DOHH2 (cell line): ENCODE data around the gene NALF2.

Source experiments
- H3F3A ChIP-seq: fragments of 200-600 bp; sonication (generic), shearing (Covaris generic); 2 replicates; pipeline ENCODE4 v1.6.0; 2016; ENCODE audit warnings: antibody characterized with exemption, mild to moderate bottlenecking; ENCODE audit not compliant: control insufficient read depth, insufficient read depth
- H3K27ac ChIP-seq: fragments of 200-600 bp; sonication (generic); 2 replicates; pipeline ENCODE4 v1.5.1; 2014; ENCODE audit warnings: low read depth, mild to moderate bottlenecking, low read length, moderate library complexity
- H3K27me3 ChIP-seq: fragments of 200-600 bp; sonication (generic); 2 replicates; pipeline ENCODE4 v1.6.1; 2014; ENCODE audit warnings: mild to moderate bottlenecking, low read length, mixed read lengths; ENCODE audit not compliant: control insufficient read depth
- H3K36me3 ChIP-seq: fragments of 200-600 bp; sonication (generic); 2 replicates; pipeline ENCODE4 v1.6.1; 2014; ENCODE audit warnings: mild to moderate bottlenecking, low read length, moderate library complexity, mixed read lengths; ENCODE audit not compliant: control insufficient read depth
- H3K4me1 ChIP-seq: fragments of 200-600 bp; sonication (generic); 2 replicates; pipeline ENCODE4 v1.6.1; 2014; ENCODE audit warnings: mild to moderate bottlenecking, low read length, mixed read lengths; ENCODE audit not compliant: control insufficient read depth
- H3K4me2 ChIP-seq: fragments of 200-600 bp; sonication (generic); 2 replicates; pipeline ENCODE4 v1.6.0; 2014; ENCODE audit warnings: mild to moderate bottlenecking, low read length, moderate library complexity
- H3K4me3 ChIP-seq: fragments of 200-600 bp; sonication (generic); 2 replicates; pipeline ENCODE4 v1.5.1; 2014; ENCODE audit warnings: mild to moderate bottlenecking, low read length, mixed read lengths
- H3K79me2 ChIP-seq: fragments of 200-600 bp; sonication (generic); 2 replicates; pipeline ENCODE4 v1.6.1; 2014; ENCODE audit warnings: mild to moderate bottlenecking, low read length, mixed read lengths; ENCODE audit not compliant: control insufficient read depth
- H3K9me2 ChIP-seq: fragments of 200-600 bp; sonication (generic); replicated peaks from 2 replicates; pipeline ENCODE4 v1.6.1; 2014; ENCODE audit warnings: mild to moderate bottlenecking, low read length, mixed read lengths; ENCODE audit not compliant: control insufficient read depth
- H3K9me3 ChIP-seq: fragments of 200-600 bp; sonication (generic); 2 replicates; pipeline ENCODE4 v1.6.1; 2014; ENCODE audit warnings: antibody characterized with exemption, low read length, mixed read lengths; ENCODE audit not compliant: control insufficient read depth, insufficient read depth
- H4K20me1 ChIP-seq: fragments of 200-600 bp; sonication (generic); 2 replicates; pipeline ENCODE4 v1.6.0; 2014; ENCODE audit warnings: low read depth, mild to moderate bottlenecking, antibody characterized with exemption, low read length, moderate library complexity; ENCODE audit not compliant: control insufficient read depth, insufficient read depth
- EZH2phosphoT487 ChIP-seq: fragments of 200-600 bp; sonication (generic); IDR thresholded peaks from 2 replicates; pipeline ENCODE4 v1.6.1; 2017; ENCODE audit warnings: borderline replicate concordance, mild to moderate bottlenecking, antibody characterized with exemption, low read length, moderate library complexity, mixed read lengths
- TF ChIP-seq, protein P1 (sequence below): fragments of 200-600 bp; sonication (generic); IDR thresholded peaks from one replicate; pipeline ENCODE4 v1.5.1; 2014; ENCODE audit warnings: antibody characterized with exemption, mild to moderate bottlenecking, low read depth, low read length; ENCODE audit not compliant: poor library complexity, severe bottlenecking

Gene NALF2

DNA sequence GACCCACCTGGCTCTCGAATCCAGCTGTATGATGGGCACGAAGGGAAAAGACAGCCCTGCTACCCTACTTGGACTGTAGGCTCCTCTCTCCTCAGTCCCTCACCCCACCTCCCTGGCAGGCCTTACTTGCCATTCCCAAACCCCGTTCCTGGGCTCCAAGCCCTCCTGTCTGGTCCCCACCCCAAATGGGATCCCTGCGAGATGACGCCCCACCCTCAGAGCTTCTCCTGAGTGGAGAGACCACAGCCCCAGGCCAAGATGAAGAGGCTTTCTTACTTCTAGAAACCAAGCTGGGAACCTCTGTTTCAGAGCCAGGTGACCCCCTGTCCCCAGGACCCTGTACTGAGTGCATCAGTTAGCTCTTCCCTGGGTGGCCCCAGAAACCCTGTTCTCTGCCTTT is 4.5 kb downstream of the NALF2 start:
- no peaks in the 10 kb centered on the region for H3K9me3 ChIP-seq
- H3F3A ChIP-seq, result no peaks in the 10 kb centered on the region
- H3K4me2 ChIP-seq, result no peak overlapping the region
- H4K20me1 ChIP-seq, result no peaks in the 10 kb centered on the region
- no peaks in the 10 kb centered on the region for H3K79me2 ChIP-seq
- H3K9me2 ChIP-seq, result no peaks in the 10 kb centered on the region
- TF ChIP-seq EZH2phosphoT487, result no peak
- TF ChIP-seq, protein P1, sequence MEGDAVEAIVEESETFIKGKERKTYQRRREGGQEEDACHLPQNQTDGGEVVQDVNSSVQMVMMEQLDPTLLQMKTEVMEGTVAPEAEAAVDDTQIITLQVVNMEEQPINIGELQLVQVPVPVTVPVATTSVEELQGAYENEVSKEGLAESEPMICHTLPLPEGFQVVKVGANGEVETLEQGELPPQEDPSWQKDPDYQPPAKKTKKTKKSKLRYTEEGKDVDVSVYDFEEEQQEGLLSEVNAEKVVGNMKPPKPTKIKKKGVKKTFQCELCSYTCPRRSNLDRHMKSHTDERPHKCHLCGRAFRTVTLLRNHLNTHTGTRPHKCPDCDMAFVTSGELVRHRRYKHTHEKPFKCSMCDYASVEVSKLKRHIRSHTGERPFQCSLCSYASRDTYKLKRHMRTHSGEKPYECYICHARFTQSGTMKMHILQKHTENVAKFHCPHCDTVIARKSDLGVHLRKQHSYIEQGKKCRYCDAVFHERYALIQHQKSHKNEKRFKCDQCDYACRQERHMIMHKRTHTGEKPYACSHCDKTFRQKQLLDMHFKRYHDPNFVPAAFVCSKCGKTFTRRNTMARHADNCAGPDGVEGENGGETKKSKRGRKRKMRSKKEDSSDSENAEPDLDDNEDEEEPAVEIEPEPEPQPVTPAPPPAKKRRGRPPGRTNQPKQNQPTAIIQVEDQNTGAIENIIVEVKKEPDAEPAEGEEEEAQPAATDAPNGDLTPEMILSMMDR, result no peak
- no peaks in the 10 kb centered on the region for H3K27me3 ChIP-seq
- no peaks in the 10 kb centered on the region for H3K36me3 ChIP-seq
- H3K4me1 ChIP-seq, result no peaks in the 10 kb centered on the region
- no peak overlapping the region for H3K4me3 ChIP-seq
- no peak overlapping the region for H3K27ac ChIP-seq

DNA sequence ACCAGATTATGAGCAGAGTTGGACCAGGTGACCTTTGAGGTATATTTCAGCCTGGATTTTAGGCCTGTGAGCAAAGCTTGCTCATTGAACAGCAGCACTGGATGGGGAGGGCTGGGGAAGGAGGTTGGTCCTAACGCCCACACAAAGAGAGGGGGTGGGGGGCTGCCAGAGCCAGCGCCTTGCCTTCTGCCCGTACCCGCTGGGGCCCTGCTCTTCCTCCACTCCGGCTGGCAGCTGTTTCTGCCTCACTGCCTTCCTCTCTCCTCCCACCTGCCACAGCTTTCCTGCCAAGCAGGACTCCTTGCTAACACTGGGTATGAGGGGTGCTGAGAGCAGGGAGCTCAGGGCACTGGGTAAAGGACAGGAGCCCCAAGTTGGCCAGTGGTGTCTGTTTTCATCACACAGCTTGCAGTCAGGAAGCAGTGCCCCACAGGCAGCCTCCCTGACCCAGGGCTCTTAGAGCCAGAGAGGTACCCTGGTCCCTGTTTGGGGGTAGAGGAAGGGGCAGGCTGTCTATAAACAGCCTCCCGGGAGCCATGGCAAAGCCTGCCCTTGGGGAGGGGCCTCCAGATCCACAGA is 6.1 kb downstream of the NALF2 start:
- Histone ChIP-seq H4K20me1 (no peaks in the 10 kb centered on the region), H3F3A (no peaks in the 10 kb centered on the region), H3K36me3 (no peaks in the 10 kb centered on the region), H3K79me2 (no peaks in the 10 kb centered on the region), H3K27ac (no peak overlapping the region), H3K4me2 (no peak overlapping the region), H3K9me2 (no peaks in the 10 kb centered on the region), H3K4me3 (no peak overlapping the region), H3K4me1 (no peaks in the 10 kb centered on the region), H3K9me3 (no peaks in the 10 kb centered on the region), H3K27me3 (no peaks in the 10 kb centered on the region)
- TF ChIP-seq EZH2phosphoT487, result no peak
- TF ChIP-seq, protein P1, result no peak

DNA sequence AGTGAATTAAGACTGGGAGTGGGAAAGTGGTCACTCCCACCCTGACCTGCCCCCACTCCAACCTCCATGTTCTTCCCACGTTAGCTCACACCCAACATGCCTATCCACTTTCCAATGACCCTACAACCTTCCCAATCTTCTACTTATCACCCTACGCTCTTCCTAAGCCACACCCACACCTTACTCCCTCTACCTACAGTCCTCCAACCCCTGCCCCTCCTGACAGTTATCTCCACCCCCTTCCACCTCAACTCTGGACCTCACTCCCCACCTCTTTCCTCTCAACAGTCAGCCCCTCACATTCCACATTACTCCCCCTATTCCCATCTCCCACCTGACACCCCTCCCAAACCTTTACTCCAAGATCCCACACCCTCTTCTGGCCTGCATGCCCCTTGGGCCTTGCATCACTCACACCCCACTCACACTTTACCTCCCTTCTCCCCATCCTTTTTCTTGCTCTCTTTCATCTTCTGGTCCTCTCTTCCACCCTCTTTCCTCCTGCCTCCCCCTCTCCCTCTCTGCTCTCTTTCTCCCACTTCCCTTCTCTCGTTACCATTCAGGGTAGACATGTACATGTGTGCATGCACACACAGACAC is 6.9 kb downstream of the NALF2 start:
- Histone ChIP-seq H3K79me2 (no peaks in the 10 kb centered on the region), H3K36me3 (no peaks in the 10 kb centered on the region), H3K9me3 (no peaks in the 10 kb centered on the region), H3K9me2 (no peaks in the 10 kb centered on the region), H3K4me1 (no peaks in the 10 kb centered on the region), H3K4me2 (no peak overlapping the region), H3F3A (no peaks in the 10 kb centered on the region), H4K20me1 (no peaks in the 10 kb centered on the region), H3K4me3 (no peak overlapping the region), H3K27me3 (no peaks in the 10 kb centered on the region), H3K27ac (no peak overlapping the region)
- TF ChIP-seq, protein P1, result no peak
- TF ChIP-seq EZH2phosphoT487, result no peak
